Endothelial cell of umbilical vein (primary cell): Measurements from ENCODE around the gene PPFIA2. TPM values are rescaled to one million over a fixed set of nuclear protein-coding genes. Genes with fewer than 3 reads are reported as not detected.

Experiments
- BruUV-seq: library from RNA; stranded (reverse); fragments of 400-500 nt; replicated peaks from 2 replicates; lab custom pipeline; 2021; lab: Mats Ljungman, UMichigan
- CTCF ChIA-PET: fragments of 300-600, 350-600 bp; sonication (Branson Sonifier 250); formaldehyde crosslinking; loops from one replicate; lab custom pipeline; 2021; ENCODE audit warnings: antibody characterized with exemption, inconsistent platforms; lab: Charles Lee
- POLR2A ChIA-PET: fragments of 300-600, 350-600 bp; sonication (Branson Sonifier 250); formaldehyde crosslinking; loops from one replicate; lab custom pipeline; 2021; ENCODE audit warnings: antibody characterized with exemption, inconsistent platforms; lab: Charles Lee
- DNase-seq: peaks from one replicate; pipeline ENCODE4 v3.0.0-alpha.2; 2011; ENCODE audit warnings: low read depth, low spot score
- FAIRE-seq: peaks from 2 replicates; lab custom pipeline; 2011; peaks lifted over from hg19 to GRCh38; lab: Jason Lieb, UNC
- H2AFZ ChIP-seq: 2 replicates; pipeline ENCODE4 v1.6.0; 2012; ENCODE audit warnings: low read depth, low read length, control low read depth, inconsistent platforms
- H3K27ac ChIP-seq: 2 replicates; pipeline ENCODE4 v1.5.1; 2011; ENCODE audit warnings: low read depth, mild to moderate bottlenecking, control low read depth, low read length, moderate library complexity; ENCODE audit not compliant: insufficient read depth
- H3K27me3 ChIP-seq, 2 experiments: 2 replicates each; pipeline versions ENCODE4 v1.6.0 to v1.6.1; 2011; ENCODE audit warnings: low read length in 2 of 2, mixed read lengths in 1 of 2; ENCODE audit not compliant: control insufficient read depth in 2 of 2, insufficient read depth in 2 of 2
- H3K36me3 ChIP-seq, 2 experiments: 2 replicates in 1 of 2; 3 replicates in 1 of 2; pipeline ENCODE4 v1.5.1; 2011; ENCODE audit warnings: low read length in 2 of 2, mild to moderate bottlenecking in 1 of 2, moderate library complexity in 1 of 2; ENCODE audit not compliant: control insufficient read depth in 2 of 2, insufficient read depth in 2 of 2; ENCODE audit errors: extremely low read depth in 1 of 2
- H3K4me1 ChIP-seq: 3 replicates; pipeline ENCODE4 v1.5.1; 2011; ENCODE audit warnings: mild to moderate bottlenecking, low read length; ENCODE audit not compliant: control insufficient read depth, insufficient read depth; ENCODE audit errors: extremely low read depth
- H3K4me2 ChIP-seq: 2 replicates; pipeline ENCODE4 v1.6.1; 2011; ENCODE audit warnings: low read length, control low read depth, mixed read lengths; ENCODE audit not compliant: insufficient read depth
- H3K4me3 ChIP-seq, 3 experiments: fragments of 200-600 bp in 1 of 3; sonication (generic), shearing (Covaris generic) in 1 of 3; replicated peaks in 1 of 3; 2 replicates each; pipeline ENCODE4 v1.5.1; 2011 to 2016; ENCODE audit warnings: control low read depth in 3 of 3, low read length in 3 of 3, mild to moderate bottlenecking in 2 of 3, inconsistent platforms in 1 of 3, low read depth in 1 of 3, moderate library complexity in 1 of 3; ENCODE audit not compliant: insufficient read depth in 1 of 3
- H3K79me2 ChIP-seq: 2 replicates; pipeline ENCODE4 v1.6.0; 2012; ENCODE audit warnings: low read length, inconsistent platforms; ENCODE audit not compliant: control insufficient read depth, insufficient read depth
- H3K9ac ChIP-seq: replicated peaks from 2 replicates; pipeline ENCODE3; 2011; ENCODE audit warnings: low read length, control low read depth; ENCODE audit not compliant: insufficient read depth; ENCODE audit errors: extremely low read depth
- H3K9me1 ChIP-seq: replicated peaks from 3 replicates; pipeline ENCODE4 v1.6.0; 2011; ENCODE audit warnings: mild to moderate bottlenecking, low read length; ENCODE audit not compliant: control insufficient read depth, insufficient read depth; ENCODE audit errors: extremely low read depth
- H3K9me3 ChIP-seq: replicated peaks from 2 replicates; pipeline ENCODE4 v1.5.1; 2012; ENCODE audit warnings: low read length, inconsistent platforms; ENCODE audit not compliant: control insufficient read depth, insufficient read depth
- H4K20me1 ChIP-seq: replicated peaks from 2 replicates; pipeline ENCODE3; 2011; ENCODE audit warnings: mild to moderate bottlenecking, low read length; ENCODE audit not compliant: control insufficient read depth, insufficient read depth; ENCODE audit errors: extremely low read depth
- CTCF ChIP-seq, 2 donors: IDR thresholded peaks; 1 replicate in 1 of 2; 2 replicates in 1 of 2; pipeline ENCODE4 v1.5.1; 2011; ENCODE audit warnings: low read length in 2 of 2, mild to moderate bottlenecking in 2 of 2, moderate library complexity in 2 of 2, control low read depth in 1 of 2, inconsistent platforms in 1 of 2, low read depth in 1 of 2; ENCODE audit not compliant: insufficient read depth in 1 of 2; ENCODE audit errors: extremely low read depth in 1 of 2
- EZH2 ChIP-seq: IDR thresholded peaks from 2 replicates; pipeline ENCODE4 v1.6.1; 2012; ENCODE audit warnings: borderline replicate concordance, low read depth, mild to moderate bottlenecking, moderate library complexity, low read length, inconsistent platforms; ENCODE audit not compliant: severe bottlenecking
- FOS ChIP-seq: IDR thresholded peaks from 2 replicates; pipeline ENCODE4 v1.6.1; 2011; ENCODE audit warnings: mild to moderate bottlenecking, low read length, moderate library complexity, borderline replicate concordance; ENCODE audit not compliant: insufficient read depth
- GATA2 ChIP-seq: IDR thresholded peaks from 2 replicates; pipeline ENCODE4 v1.7.0; 2011; ENCODE audit warnings: low read depth, mild to moderate bottlenecking, moderate library complexity, mixed read lengths, low read length; ENCODE audit not compliant: insufficient read length, insufficient read depth
- JUN ChIP-seq: IDR thresholded peaks from 2 replicates; pipeline ENCODE4 v1.6.1; 2011; ENCODE audit warnings: borderline replicate concordance, low read depth; ENCODE audit not compliant: insufficient read length, insufficient read depth
- MAX ChIP-seq: IDR thresholded peaks from 2 replicates; pipeline ENCODE4 v1.6.1; 2011; ENCODE audit not compliant: insufficient read depth, insufficient read length
- MYC ChIP-seq: IDR thresholded peaks from one replicate; pipeline ENCODE4 v1.6.1; 2011; ENCODE audit warnings: mild to moderate bottlenecking, low read depth, low read length
- POLR2A ChIP-seq: IDR thresholded peaks from 2 replicates; pipeline ENCODE4 v1.6.1; 2012; ENCODE audit warnings: low read depth, mild to moderate bottlenecking, control low read depth, low read length
- POLR2AphosphoS5 ChIP-seq: IDR thresholded peaks from 2 replicates; pipeline ENCODE4 v1.6.1; 2012; ENCODE audit warnings: low read depth, mild to moderate bottlenecking, control low read depth, low read length, moderate library complexity; ENCODE audit not compliant: insufficient read depth
- dilution Hi-C: fragments of 300-500 bp; cut with MboI; formaldehyde crosslinking; loops from one replicate; pipeline ENCODE4 v1.15.0; 2019; ENCODE audit warnings: low sequenced_read_pairs; ENCODE audit not compliant: extremely low pct_ligation_motif_present
- intact Hi-C: fragments of 100-400 bp; cut with micrococcal nuclease; formaldehyde crosslinking; loops from one replicate; pipeline ENCODE4 v1.10.0; 2022
- polyA plus RNA-seq, 4 experiments: library from polyadenylated mRNA; depleted of rRNA in 3 of 4; stranded (reverse) in 3 of 4; unstranded in 1 of 4; fragments of >200 nt; gene quantifications; 2 replicates each; pipeline versions ENCODE4 v1.2.1 to v1.2.3, GENCODE V29; 2011 to 2012; ENCODE audit warnings: missing spikeins in 1 of 4
- total RNA-seq: library from RNA; stranded (reverse); gene quantifications from 2 replicates; pipeline ENCODE4 v1.2.3, GENCODE V29; 2021

The PPFIA2 gene
- total and polyA plus RNA-seq, 2 donors (not counting 3 experiments of a cell fraction or from before 2014, with no cell fraction given), result not detected

GRCh38 chr12:81520064-81520945 lies 238.8 kb downstream of the PPFIA2 start:
- DNase-seq, result no peak
- Histone ChIP-seq H3K79me2 (no peaks in the 10 kb centered on the region), H3K4me1 (no peaks in the 10 kb centered on the region), H3K4me3 (no peak overlapping the region), H3K27me3 (no peaks in the 10 kb centered on the region), H3K36me3 (no peaks in the 10 kb centered on the region), H2AFZ (no peak overlapping the region), H4K20me1 (no peaks in the 10 kb centered on the region), H3K9me3 (no peaks in the 10 kb centered on the region), H3K27ac (no peak overlapping the region), H3K9me1 (no peaks in the 10 kb centered on the region), H3K4me2 (no peak overlapping the region), H3K9ac (no peak overlapping the region)
- dilution Hi-C loops, result no loop called here
- TF ChIP-seq EZH2 (no peak), MAX (no peak), GATA2 (no peak), POLR2A (no peak), MYC (no peak), CTCF (IDR thresholded peaks at IDR 0.05; ENCODE audit: extremely low read depth in 1 of 2, insufficient read depth in 1 of 2, low read depth in 1 of 2, low read length in 2 of 2) (no peak), FOS (no peak), JUN (no peak), POLR2AphosphoS5 (no peak)
- BruUV-seq, result no TSS peak
- POLR2A ChIA-PET, result no interaction called here
- no peak for FAIRE-seq
- intact Hi-C loops, result no loop called here
- CTCF ChIA-PET, result no interaction called here
